Pulmonary artery endothelial cell (primary cell): Measurements from ENCODE around the gene MYLK2. TPM values are rescaled to one million over a fixed set of nuclear protein-coding genes. Genes with fewer than 3 reads are reported as not detected.

ENCODE experiments used
- DNase-seq: peaks from one replicate; pipeline ENCODE4 v3.0.0-alpha.2; 2011; ENCODE audit warnings: low read depth, low spot score
- total RNA-seq: library from RNA; depleted of rRNA; stranded (reverse); fragments of >200 nt; gene quantifications from 2 replicates; pipeline ENCODE4 v1.2.3, GENCODE V29; 2014

Gene MYLK2
- total RNA-seq, 1 donor from 2014 or later, result 0.40 TPM

DNA sequence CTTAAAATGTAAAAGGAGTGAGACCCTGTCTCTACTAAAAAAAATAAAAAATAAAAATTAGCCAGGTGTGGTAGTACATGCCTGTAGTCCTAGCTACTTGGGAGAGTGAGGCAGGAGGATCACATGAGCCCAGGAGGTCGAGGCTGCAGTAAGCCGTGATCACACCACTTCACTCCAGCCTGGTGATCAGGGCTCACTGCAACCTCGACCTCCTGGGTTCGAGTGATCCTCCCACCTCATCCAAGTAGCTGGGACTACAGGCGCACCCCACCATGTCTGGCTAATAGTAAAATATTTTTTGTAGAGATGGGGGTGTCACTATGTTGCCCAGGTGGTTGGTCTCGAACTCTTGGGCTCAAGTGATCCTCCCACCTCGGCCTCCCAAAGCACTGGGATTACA is 34.3 kb downstream of the MYLK2 start:
- no peak for DNase-seq

DNA sequence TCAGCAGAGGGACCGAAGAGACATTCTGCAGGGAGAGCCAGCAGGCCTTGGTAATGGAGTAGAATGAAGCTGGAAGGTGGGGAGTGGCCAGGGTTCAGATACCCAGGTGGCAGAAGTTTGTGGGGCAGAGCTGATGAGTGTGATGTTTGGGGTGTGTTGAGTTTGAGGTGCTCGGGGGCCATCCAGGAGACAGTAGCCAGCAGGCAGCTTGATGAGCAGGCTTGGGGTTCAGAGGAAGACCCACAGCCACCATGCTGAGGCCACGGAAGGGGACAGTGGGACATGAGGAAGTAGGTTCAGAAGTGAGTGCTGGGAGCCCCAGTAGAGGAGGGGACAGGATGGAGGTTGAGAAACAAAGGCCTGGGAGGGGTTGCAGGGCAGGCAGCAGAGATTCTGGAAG is 37.4 kb downstream of the MYLK2 start:
- no peak for DNase-seq

DNA sequence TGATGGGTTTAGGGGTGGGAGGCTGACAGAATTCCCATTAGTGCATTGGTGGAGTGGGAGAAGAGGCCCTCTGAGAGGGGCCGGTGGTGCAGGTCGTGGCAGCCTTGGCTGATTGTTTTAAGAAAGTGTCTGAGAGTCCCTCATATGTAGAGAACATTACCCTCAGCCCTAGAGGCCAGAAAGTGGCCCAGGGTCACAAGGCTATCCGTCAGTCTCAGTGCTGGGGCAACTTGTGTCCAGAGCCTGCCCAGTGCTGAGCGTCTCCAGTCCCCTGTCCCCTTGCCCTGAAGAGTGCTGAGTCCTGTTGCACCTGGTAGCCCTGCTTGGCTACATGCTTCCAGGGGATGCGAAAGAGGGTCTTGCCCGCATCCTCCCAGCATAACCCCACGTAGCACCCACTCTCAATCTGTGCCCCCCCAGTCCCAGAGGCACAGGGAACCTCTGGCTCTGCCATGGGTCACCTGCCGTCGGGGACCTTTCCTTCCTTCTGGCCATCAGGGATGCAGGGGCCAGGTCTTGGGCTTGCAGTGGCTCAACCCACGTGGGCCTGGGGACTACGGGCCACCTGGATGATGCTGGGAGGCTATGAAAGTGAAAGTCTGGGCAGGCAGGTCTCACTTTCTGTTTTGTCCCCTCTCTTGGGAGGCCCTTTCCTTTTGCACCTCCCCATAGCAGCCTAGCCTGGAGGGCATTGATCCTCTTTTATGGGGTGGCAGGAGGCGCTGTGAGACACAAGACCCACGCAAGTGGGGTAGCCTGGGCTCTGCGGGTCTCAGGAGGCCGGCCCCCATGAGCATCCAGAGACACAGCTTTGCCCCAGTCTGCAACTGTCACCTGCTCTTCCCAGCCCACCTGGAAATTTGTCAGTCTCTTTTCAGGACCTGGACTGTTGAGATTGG is 39.0 kb downstream of the MYLK2 start:
- DNase-seq, result no peak

GRCh38 chr20:31858760-31859083 is 39.6 kb downstream of the MYLK2 start:
- no peak for DNase-seq

DNA sequence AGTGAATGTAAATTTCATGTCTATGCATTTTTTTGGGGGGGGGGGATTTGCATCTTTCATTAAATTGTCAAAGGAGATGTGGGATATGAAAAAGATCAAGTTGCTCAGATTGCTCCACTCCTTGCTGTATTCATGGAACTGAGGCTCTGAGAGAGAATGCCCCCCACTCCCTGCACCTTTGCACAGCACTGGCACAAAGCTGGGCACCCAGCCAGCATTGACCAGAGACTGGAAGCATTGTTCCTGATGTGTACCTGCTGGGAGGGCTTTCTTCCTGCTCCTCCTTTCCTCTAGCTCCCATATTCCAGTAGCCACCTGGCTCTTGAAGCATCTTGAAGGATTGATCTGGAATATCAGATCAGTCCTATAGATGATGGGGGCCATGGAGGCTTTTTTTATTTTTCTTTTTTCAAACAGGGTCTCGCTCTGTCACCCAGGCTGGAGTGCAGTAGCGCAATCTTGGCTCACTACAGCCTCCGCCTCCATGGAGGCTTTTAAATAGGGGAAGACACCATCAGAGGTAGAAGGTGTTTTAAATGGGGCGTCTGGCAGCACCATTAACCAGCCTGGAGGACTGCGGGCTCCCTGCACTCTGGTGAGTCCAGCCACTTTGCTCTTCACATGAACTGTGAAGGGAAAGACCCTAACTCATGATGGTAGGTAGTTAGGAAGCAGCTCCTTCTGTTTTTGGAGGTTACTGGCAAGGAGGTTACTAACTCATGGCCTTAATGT is 40.3 kb downstream of the MYLK2 start:
- no peak for DNase-seq

- no peak for DNase-seq
Observed at GRCh38 chr20:31859998-31860380, 40.8 kb downstream of the MYLK2 start.

- DNase-seq, result no peak
Observed at GRCh38 chr20:31860390-31861134, 41.4 kb downstream of the MYLK2 start.

GRCh38 chr20:31861135-31861384 is 41.9 kb downstream of the MYLK2 start:
- DNase-seq, result no peak

GRCh38 chr20:31861385-31862156 is 42.4 kb downstream of the MYLK2 start:
- DNase-seq, result no peak

DNA sequence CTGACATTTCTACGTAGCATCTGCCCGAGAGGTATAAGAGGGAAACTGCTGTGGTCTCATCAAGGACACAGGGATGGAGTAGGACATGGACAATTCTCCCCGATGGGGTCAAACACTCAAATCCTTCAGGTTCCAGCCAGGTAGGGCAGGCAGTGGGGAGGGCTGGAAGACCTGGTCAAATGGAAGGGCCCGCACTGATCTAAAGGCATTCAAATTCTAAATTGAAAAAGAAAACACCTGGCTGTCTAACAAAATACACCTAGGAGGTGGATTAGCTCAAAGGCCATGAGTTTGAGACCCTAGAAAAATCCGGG is 43.0 kb downstream of the MYLK2 start:
- DNase-seq, result no peak

GRCh38 chr20:31862506-31862905 is 43.4 kb downstream of the MYLK2 start:
- DNase-seq, result no peak

DNA sequence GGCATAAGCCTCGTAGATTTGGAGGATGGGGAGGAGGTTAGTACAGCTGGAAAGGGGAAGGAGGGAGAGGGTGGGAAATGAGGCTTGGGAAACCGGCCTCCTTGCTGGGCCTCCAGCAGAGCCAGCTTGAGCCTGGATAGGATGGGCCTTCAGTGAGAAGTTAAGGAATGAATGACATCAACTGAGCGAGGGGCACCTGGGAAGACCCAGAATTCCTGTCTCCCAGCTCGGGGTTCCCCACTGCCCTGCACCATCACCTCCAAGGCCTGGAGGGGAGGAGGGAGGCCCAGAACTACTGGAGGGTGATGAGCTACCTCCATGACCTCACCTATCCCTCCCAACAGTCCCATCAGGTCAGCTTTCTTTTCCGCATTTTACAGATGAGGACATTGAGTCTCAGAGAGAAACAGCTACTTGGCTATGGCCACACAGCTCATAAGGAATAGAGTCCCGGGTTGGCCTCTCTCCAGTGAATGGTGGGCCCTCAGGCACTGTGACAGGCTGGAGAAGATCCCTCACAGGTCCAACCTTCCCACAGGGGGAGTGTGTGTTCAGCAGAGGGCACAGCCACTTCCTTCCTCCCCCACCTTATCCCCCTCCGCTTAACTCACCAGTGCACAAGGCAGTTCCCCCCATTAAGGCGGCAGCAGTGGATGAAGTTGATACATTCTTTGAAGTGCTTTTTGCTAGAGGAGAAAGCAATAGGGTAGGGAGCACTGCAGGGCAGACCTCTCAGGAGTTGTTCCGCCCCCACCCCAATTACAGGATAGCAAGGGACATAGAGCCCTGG is 44.3 kb downstream of the MYLK2 start:
- no peak for DNase-seq

- no peak for DNase-seq
Observed at GRCh38 chr20:31864521-31865400, 45.6 kb downstream of the MYLK2 start.

DNA sequence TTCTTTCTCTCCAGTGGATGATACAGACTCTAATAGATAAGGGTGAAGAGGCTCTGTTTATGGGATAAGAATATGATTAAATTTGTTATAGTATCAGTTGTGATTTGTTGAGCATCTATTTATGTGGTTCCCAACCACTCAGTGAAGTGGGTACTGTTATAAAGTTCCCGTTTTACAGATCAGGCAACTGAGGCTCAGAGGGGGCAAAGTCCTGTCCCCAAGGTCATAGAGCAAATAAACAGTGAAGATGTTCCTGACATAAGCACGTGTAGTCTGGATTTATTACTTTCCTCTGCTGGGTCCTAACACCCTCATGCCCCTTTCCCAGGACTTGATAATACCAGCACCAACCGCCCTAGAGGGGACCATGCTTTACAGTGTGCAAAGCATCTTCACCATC is 47.1 kb downstream of the MYLK2 start:
- no peak for DNase-seq

- no peak for DNase-seq
Observed at GRCh38 chr20:31868853-31869672, 49.9 kb downstream of the MYLK2 start.

DNA sequence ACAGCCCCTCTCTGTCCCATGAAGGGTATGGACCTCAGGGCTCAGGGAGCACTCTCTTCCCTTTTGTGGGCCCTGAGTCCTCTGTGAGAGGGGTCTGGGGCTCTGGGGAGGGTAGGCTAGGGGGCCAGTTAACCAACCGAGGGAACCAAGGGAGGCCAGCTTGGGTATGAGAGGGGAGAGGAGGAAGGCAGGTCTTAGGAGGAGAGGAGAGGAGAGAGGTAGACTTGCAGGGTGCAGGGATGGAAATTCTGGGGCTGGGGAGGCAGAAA is 50.5 kb downstream of the MYLK2 start:
- no peak for DNase-seq

DNA sequence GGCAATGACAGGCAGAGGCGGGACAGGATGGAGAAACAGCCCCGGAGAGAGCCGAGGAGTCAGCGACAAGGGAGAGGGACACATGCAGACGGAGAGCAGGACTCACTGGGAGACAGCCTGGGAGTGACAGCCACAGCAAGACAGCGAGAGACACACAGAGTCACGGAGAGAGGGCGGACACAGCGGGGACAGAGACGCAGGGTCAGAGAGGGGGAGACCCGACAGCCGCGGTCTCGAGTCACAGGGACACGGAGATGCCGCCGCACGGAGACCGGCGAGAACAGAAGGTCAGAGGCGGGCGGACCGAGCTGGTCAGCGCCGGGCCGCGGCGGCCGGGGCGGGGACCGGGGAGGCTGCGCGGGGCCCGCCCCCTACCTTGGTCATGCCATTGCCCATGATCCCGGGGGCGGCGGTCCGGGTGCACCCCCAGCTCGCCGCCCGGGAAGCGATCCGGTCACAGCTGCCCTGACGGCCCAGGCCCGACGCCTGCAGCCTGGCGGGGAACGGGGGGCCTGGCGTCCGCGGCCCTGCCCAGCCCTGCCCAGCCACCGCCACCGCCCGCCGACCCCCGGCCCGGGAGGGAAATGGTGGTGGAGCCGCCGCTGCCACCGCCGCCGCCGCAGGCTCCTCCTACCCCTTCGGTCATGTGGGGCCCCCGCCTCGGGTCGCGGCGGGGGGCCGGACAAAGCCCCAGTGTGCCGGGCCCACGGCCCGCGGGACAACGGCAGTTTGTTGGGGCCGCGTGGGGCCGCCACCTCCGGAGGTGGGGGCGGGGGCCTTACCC is 51.0 kb downstream of the MYLK2 start, which contains the start of the genes DUSP15 and TTLL9:
DUSP15 (minus strand) TSS at position 586 of the 784 bp plus-strand sequence; CDS start at position 396, 190 bp downstream.
TTLL9 (plus strand) TSS at position 693 of the 784 bp plus-strand sequence. CDS start 493 bp downstream, outside the sequence.
- DNase-seq, result no peak
